SK-N-SH (cell line): ENCODE results near the gene CLN6. TPM values are rescaled to one million over a fixed set of nuclear protein-coding genes. Genes with fewer than 3 reads are reported as not detected.

ENCODE experiments used
- CTCF ChIA-PET: fragments of 300-600, 350-600 bp; formaldehyde crosslinking; extraction: SDS; loops from one replicate; lab custom pipeline; 2021; lab: Yijun Ruan, JAX
- POLR2A ChIA-PET: fragments of 350-600 bp; sonication (Branson Sonifier 250); formaldehyde crosslinking; extraction: SDS; loops from one replicate; lab custom pipeline; 2020; ENCODE audit warnings: antibody characterized with exemption, inconsistent platforms; lab: Yijun Ruan, JAX
- DNase-seq: peaks from one replicate; pipeline ENCODE4 v3.0.0; 2012
- H2AFZ ChIP-seq: fragments of 200-600 bp; sonication (generic); 2 replicates; pipeline ENCODE4 v1.8.1; 2016; ENCODE audit warnings: antibody characterized with exemption, mild to moderate bottlenecking, low read depth
- H3F3A ChIP-seq: fragments of 200-600 bp; sonication (generic); replicated peaks from 2 replicates; pipeline ENCODE3; 2016; ENCODE audit warnings: antibody characterized with exemption, mild to moderate bottlenecking; ENCODE audit not compliant: insufficient read depth
- H3K27ac ChIP-seq, 2 experiments: fragments of 200-500 bp in 1 of 2; fragments of 200-600 bp in 1 of 2; sonication (Bioruptor generic) in 1 of 2; sonication (generic), shearing (Covaris generic) in 1 of 2; 2 replicates each; pipeline versions ENCODE4 v1.5.1 to v1.6.1; 2014 to 2016; ENCODE audit warnings: low read depth in 2 of 2, inconsistent platforms in 1 of 2, low read length in 1 of 2, mild to moderate bottlenecking in 1 of 2, mixed read lengths in 1 of 2
- H3K27me3 ChIP-seq: fragments of 200-600 bp; sonication (generic), shearing (Covaris generic); 2 replicates; pipeline ENCODE4 v1.6.1; 2016; ENCODE audit warnings: mixed run types; ENCODE audit not compliant: insufficient read depth
- H3K36me3 ChIP-seq, 2 experiments: fragments of 200-500 bp in 1 of 2; fragments of 200-600 bp in 1 of 2; sonication (Bioruptor generic) in 1 of 2; sonication (generic) in 1 of 2; replicated peaks in 1 of 2; 2 replicates each; pipeline versions ENCODE3 to v1.5.1; 2014 to 2016; ENCODE audit warnings: low read length in 1 of 2, mild to moderate bottlenecking in 1 of 2; ENCODE audit not compliant: insufficient read depth in 2 of 2, control insufficient read depth in 1 of 2
- H3K4me1 ChIP-seq, 2 experiments: fragments of 200-500 bp in 1 of 2; fragments of 200-600 bp in 1 of 2; sonication (Bioruptor generic) in 1 of 2; sonication (generic), shearing (Covaris generic) in 1 of 2; 2 replicates each; pipeline versions ENCODE4 v1.5.1 to v1.6.1; 2014 to 2016; ENCODE audit warnings: low read depth in 1 of 2, low read length in 1 of 2, mixed run types in 1 of 2; ENCODE audit not compliant: insufficient read depth in 2 of 2, control insufficient read depth in 1 of 2
- H3K4me2 ChIP-seq: fragments of 200-600 bp; sonication (generic), shearing (Covaris generic); 2 replicates; pipeline ENCODE4 v1.6.1; 2017; ENCODE audit warnings: mixed run types
- H3K4me3 ChIP-seq, 2 experiments: fragments of 200-500 bp in 1 of 2; fragments of 200-600 bp in 1 of 2; sonication (Bioruptor generic) in 1 of 2; sonication (generic), shearing (Covaris generic) in 1 of 2; 2 replicates each; pipeline versions ENCODE4 v1.5.1 to v1.8.1; 2014 to 2016; ENCODE audit warnings: low read depth in 2 of 2, inconsistent platforms in 1 of 2, low read length in 1 of 2, mild to moderate bottlenecking in 1 of 2, mixed read lengths in 1 of 2, moderate library complexity in 1 of 2
- H3K79me2 ChIP-seq: fragments of 200-600 bp; sonication (generic); 2 replicates; pipeline ENCODE4 v1.8.1; 2017; ENCODE audit warnings: mild to moderate bottlenecking; ENCODE audit not compliant: insufficient read depth
- H3K9ac ChIP-seq: fragments of 200-600 bp; sonication (generic); 2 replicates; pipeline ENCODE4 v1.6.1; 2017; ENCODE audit warnings: mixed run types
- H3K9me2 ChIP-seq: fragments of 200-600 bp; sonication (generic); 2 replicates; pipeline ENCODE4 v1.6.1; 2017; ENCODE audit warnings: mixed run types
- H3K9me3 ChIP-seq: fragments of 200-600 bp; sonication (generic); 2 replicates; pipeline ENCODE4 v1.6.1; 2017; ENCODE audit warnings: mixed run types, mild to moderate bottlenecking, moderate library complexity
- H4K20me1 ChIP-seq: fragments of 200-600 bp; sonication (generic); 2 replicates; pipeline ENCODE4 v1.6.1; 2017; ENCODE audit warnings: mild to moderate bottlenecking, mixed run types; ENCODE audit not compliant: insufficient read depth
- CHD2 ChIP-seq: fragments of 150-350 bp; IDR thresholded peaks from 2 replicates; pipeline ENCODE4 v1.6.1; 2018; ENCODE audit warnings: low read length; ENCODE audit not compliant: partially characterized antibody
- EZH2phosphoT487 ChIP-seq: fragments of 200-600 bp; sonication (generic); IDR thresholded peaks from 2 replicates; pipeline ENCODE4 v1.6.1; 2017; ENCODE audit warnings: low read depth, mixed run types, mild to moderate bottlenecking, antibody characterized with exemption, moderate library complexity, borderline replicate concordance
- GATA2 ChIP-seq: sonication (generic); formaldehyde crosslinking; IDR thresholded peaks from 2 replicates; pipeline ENCODE4 v1.5.0; 2020; ENCODE audit warnings: mild to moderate bottlenecking, missing genetic modification reagents
- JUND ChIP-seq: IDR thresholded peaks from 2 replicates; pipeline ENCODE4 v1.4.0; 2012
- MEF2A ChIP-seq: IDR thresholded peaks from 2 replicates; pipeline ENCODE4 v1.4.0; 2012; ENCODE audit warnings: low read depth, borderline replicate concordance
- MXI1 ChIP-seq: IDR thresholded peaks from 2 replicates; pipeline ENCODE4 v1.6.1; 2012; ENCODE audit warnings: mild to moderate bottlenecking, low read depth, low read length, improper control_type of control experiment
- NRF1 ChIP-seq: IDR thresholded peaks from 2 replicates; pipeline ENCODE4 v1.6.1; 2012; ENCODE audit warnings: low read depth, mild to moderate bottlenecking, low read length
- POLR2AphosphoS5 ChIP-seq: IDR thresholded peaks from 2 replicates; pipeline ENCODE4 v1.6.1; 2012; ENCODE audit warnings: low read depth, low read length
- RCOR1 ChIP-seq: fragments of 150-350 bp; IDR thresholded peaks from 2 replicates; pipeline ENCODE4 v1.6.1; 2017; ENCODE audit warnings: antibody characterized with exemption, low read length
- RFX5 ChIP-seq: IDR thresholded peaks from 2 replicates; pipeline ENCODE4 v1.6.1; 2012; ENCODE audit warnings: mild to moderate bottlenecking, improper control_type of control experiment, low read length
- SIN3A ChIP-seq: IDR thresholded peaks from 2 replicates; pipeline ENCODE4 v1.6.1; 2012; ENCODE audit warnings: low read depth, mild to moderate bottlenecking, low read length, moderate library complexity, borderline replicate concordance
- TAF1 ChIP-seq: IDR thresholded peaks from 2 replicates; pipeline ENCODE4 v1.6.1; 2012; ENCODE audit warnings: low read depth, mild to moderate bottlenecking, low read length, moderate library complexity, borderline replicate concordance
- TCF12 ChIP-seq: IDR thresholded peaks from 2 replicates; pipeline ENCODE4 v1.4.0; 2012
- WGBS: methylation state at CpG from one replicate; pipeline ENCODE4 v1.1.6; 2017; ENCODE audit warnings: low lambda C conversion rate; 5-methylcytosine and 5-hydroxymethylcytosine counted together
- polyA plus RNA-seq, 3 experiments: library from polyadenylated mRNA; depleted of rRNA; stranded (reverse); fragments of >200 nt; gene quantifications; 2 replicates each; pipeline ENCODE4 v1.2.3, GENCODE V29; 2012

CLN6 gene
- polyA plus RNA-seq, 1 of the 3 experiments (the other 2 are of a cell fraction): 27.5 TPM

DNA sequence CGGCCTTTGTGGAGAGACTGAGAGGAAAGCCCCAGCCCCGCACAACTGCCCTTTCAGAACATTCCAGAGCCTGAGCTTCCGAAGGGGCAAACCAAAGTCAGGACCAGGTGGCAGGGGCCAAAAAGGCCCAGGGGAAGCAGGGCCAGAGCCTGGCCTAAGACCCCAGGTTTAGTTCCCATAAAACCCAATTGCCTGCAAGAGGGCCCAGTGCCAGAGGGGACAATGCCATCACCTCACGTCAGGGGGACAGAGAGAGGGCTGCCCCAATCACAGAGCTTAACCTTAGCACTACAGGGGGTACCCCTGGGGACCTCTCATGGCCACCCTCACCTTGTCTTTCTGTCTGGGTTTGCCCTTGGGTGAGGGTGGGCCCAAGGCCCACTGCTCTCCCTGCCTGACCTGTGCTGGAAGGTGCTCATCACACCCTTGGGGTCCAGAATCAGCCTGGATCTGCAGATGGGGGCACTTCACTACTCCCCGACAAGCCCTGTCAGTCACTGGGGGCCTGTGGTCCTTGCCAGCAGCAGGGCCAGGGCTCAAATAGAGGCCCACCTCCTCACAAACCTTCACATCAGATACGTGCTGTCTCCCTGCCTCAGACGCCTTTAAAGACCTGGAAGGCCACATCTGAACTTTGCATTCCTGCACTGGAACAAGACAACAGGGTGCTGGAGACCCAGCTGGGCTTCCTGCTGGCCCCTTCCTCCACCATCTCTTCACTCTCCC lies 28.2 kb downstream of the CLN6 start:
- Histone ChIP-seq H3K9me2 (no peaks in the 10 kb centered on the region), H3K4me2 (no peak overlapping the region), H3K9ac (no peak overlapping the region), H3K36me3 (peaks cover 0 to 4% of the 10 kb centered on the region in 2 experiments), H3K79me2 (peaks cover 4% of the 10 kb centered on the region; the same call in 1 of the 2 replicates), H4K20me1 (no peaks in the 10 kb centered on the region), H3K27ac (no peak overlapping the region), H3K4me3 (no peak overlapping the region), H3K4me1 (peaks cover 0 to 20% of the 10 kb centered on the region in 2 experiments; a peak in 1 of 4 replicates), H3K27me3 (no peaks in the 10 kb centered on the region), H2AFZ (no peak overlapping the region), H3K9me3 (no peaks in the 10 kb centered on the region), H3F3A (no peaks in the 10 kb centered on the region)
- peak; percentile 17 for DNase-seq
- ChIA-PET POLR2A (no interaction called here), CTCF (interaction anchor here (0.9 to 2.7 kb wide), 6 partner anchors 10 to 103 kb away, joined by 3 to 14 read pairs (median 3); partner anchors contain the start of gene CLN6)
- 97% methylated on average over 4 of the region's 7 CpGs for whole genome bisulfite sequencing
- TF ChIP-seq RCOR1 (no peak), POLR2AphosphoS5 (no peak), NRF1 (no peak), TAF1 (no peak), GATA2 (CRISPR knock-in tag) (no peak), MXI1 (no peak), MEF2A (no peak), RFX5 (no peak)
- TF ChIP-seq, all 33 proteins: peak for 0

DNA sequence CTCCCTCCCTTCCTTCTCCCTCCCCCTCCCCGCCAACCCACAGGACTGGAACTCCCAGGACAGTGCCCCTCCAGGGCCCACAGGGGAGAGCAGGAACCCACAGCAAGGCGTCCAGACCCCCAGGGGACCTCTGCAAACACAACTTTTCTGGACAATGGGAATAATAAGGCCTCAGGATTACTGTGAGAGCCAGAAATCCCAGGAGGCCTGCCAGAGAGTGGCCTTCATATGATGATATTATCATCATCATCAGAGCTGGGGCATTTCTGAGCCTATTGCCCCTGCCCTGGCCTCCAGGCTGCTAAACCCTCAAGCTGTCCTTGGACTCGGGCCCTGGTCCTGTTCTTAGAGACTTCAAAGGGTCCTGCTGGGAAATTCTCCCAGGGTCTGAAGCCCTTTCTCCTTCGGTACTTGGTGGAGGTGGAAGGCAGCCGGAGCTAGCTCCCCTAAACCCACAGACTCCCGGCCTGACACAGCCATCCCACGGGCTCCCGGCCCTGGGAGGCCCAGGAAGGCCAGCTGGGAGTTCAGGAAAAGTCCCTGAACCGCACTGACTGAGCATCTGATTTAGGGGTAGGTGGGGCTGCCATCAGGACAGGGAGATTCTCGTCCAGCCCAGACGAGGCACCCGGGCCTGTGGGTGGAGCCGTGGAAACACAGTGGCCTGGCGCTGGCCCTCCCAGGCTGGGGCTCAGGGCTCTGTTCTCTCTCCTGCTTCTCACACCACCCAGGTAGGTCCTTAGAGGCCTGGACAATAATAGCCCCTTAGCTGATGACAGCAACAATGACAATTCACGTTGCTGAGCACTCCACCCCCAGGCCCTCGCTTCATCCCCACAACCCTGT lies 29.3 kb downstream of the CLN6 start:
- POLR2A ChIA-PET: no interaction called here
- CTCF ChIA-PET: interaction anchor here (1.0 to 7.6 kb wide), 4 partner anchors 10 to 104 kb away, joined by 3 to 52 read pairs (median 9); no protein-coding TSS in a partner anchor
- 93% methylated on average over 10 of the region's 16 CpGs for WGBS
- no peaks in the 10 kb centered on the region for H3F3A ChIP-seq
- H3K36me3 ChIP-seq: peaks cover 0 to 4% of the 10 kb centered on the region in 2 experiments
- DNase-seq: peak; percentile 57
- H3K4me1 ChIP-seq: peaks cover 0 to 25% of the 10 kb centered on the region in 2 experiments; a peak in 1 of 4 replicates
- 0 out of 4 replicates have a peak overlapping the region, but pooled peaks of 1 of the 2 experiments have one; percentile 3 for H3K27ac ChIP-seq
- H3K4me2 ChIP-seq: no peak overlapping the region
- no peaks in the 10 kb centered on the region for H4K20me1 ChIP-seq
- no peak overlapping the region for H2AFZ ChIP-seq
- no peaks in the 10 kb centered on the region for H3K27me3 ChIP-seq
- H3K9me3 ChIP-seq: no peaks in the 10 kb centered on the region
- TF ChIP-seq TCF12: no peak
- H3K9me2 ChIP-seq: no peaks in the 10 kb centered on the region
- H3K9ac ChIP-seq: no peak overlapping the region
- H3K4me3 ChIP-seq: no peak overlapping the region
- H3K79me2 ChIP-seq: peaks cover 4% of the 10 kb centered on the region; the same call in 1 of the 2 replicates

DNA sequence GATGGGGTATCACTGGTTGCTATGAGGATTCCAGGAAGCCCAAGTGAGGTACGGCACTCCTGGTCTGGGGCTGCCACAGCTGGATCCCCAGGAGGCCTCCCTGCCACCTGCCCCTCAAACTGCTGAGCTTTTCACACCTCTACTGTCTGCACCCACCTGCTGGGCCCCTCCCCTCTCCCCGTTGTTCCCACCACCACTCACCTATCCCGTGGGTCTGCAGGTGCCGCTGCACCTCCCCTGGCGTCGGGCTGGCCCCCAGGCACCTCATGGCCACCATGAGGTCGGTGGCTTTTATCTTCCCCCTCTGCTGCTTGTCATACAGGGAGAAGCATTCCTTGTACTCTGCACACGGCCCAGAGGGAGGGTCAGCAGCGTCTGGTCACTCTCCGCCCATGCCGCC lies 30.2 kb downstream of the CLN6 start:
- H3F3A ChIP-seq: no peaks in the 10 kb centered on the region
- no peaks in the 10 kb centered on the region for H3K9me3 ChIP-seq
- POLR2A ChIA-PET: no interaction called here
- H3K27me3 ChIP-seq: no peaks in the 10 kb centered on the region
- H3K9ac ChIP-seq: no peak overlapping the region
- H3K9me2 ChIP-seq: no peaks in the 10 kb centered on the region
- H3K4me1 ChIP-seq: peaks cover 0 to 27% of the 10 kb centered on the region in 2 experiments; a peak in 1 of 4 replicates
- TF ChIP-seq JUND (no peak), SIN3A (no peak), CHD2 (no peak), NRF1 (no peak), EZH2phosphoT487 (no peak), RCOR1 (no peak)
- H3K79me2 ChIP-seq: peaks cover 4% of the 10 kb centered on the region; the same call in 1 of the 2 replicates
- H3K4me2 ChIP-seq: no peak overlapping the region
- peaks cover 0 to 4% of the 10 kb centered on the region in 2 experiments for H3K36me3 ChIP-seq
- no peak overlapping the region for H3K4me3 ChIP-seq
- no peaks in the 10 kb centered on the region for H4K20me1 ChIP-seq
- WGBS: 79% methylated on average over 11 of the region's 11 CpGs
- no peak overlapping the region for H2AFZ ChIP-seq
- H3K27ac ChIP-seq: no peak overlapping the region
- CTCF ChIA-PET: interaction anchor here (7.6 kb wide), 1 partner anchor 11 kb away, joined by 52 read pairs; no protein-coding TSS in a partner anchor
- peak; percentile 25 for DNase-seq
